ENCODE data around the gene SNX14.

Gene SNX14

GRCh38 chr6:85465762-85466161 is 127.9 kb downstream of the SNX14 start:
- H3K4me1 Mint-ChIP-seq, result peaks cover 61% of the 10 kb centered on the region
- H3K27me3 Mint-ChIP-seq, result no peaks in the 10 kb centered on the region
- no peaks in the 10 kb centered on the region for H3K36me3 Mint-ChIP-seq
- ATAC-seq, result peak; percentile 42
- peak overlapping the region; percentile 10 for H3K27ac Mint-ChIP-seq
- no peaks in the 10 kb centered on the region for H3K9me3 Mint-ChIP-seq
- H3K4me3 Mint-ChIP-seq, result no peak overlapping the region

GRCh38 chr6:85464722-85465150 is 128.9 kb downstream of the SNX14 start:
- no peaks in the 10 kb centered on the region for H3K27me3 Mint-ChIP-seq

GRCh38 chr6:85464260-85464644 is 129.4 kb downstream of the SNX14 start:
- H3K4me3 Mint-ChIP-seq, result no peak overlapping the region
- peaks cover 68% of the 10 kb centered on the region for H3K4me1 Mint-ChIP-seq
- no peak for ATAC-seq
- H3K9me3 Mint-ChIP-seq, result no peaks in the 10 kb centered on the region
- H3K27ac Mint-ChIP-seq, result no peak overlapping the region
- no peaks in the 10 kb centered on the region for H3K36me3 Mint-ChIP-seq
- H3K27me3 Mint-ChIP-seq, result no peaks in the 10 kb centered on the region

More at GRCh38 chr6:85464722-85465150, 128.9 kb downstream of the SNX14 start:
- Mint-ChIP-seq H3K9me3 (no peaks in the 10 kb centered on the region), H3K36me3 (no peaks in the 10 kb centered on the region), H3K4me3 (no peak overlapping the region), H3K27ac (peak overlapping the region; percentile 10), H3K4me1 (peaks cover 66% of the 10 kb centered on the region)
- no peak for ATAC-seq

- H3K36me3 Mint-ChIP-seq, result no peaks in the 10 kb centered on the region
- no peak for ATAC-seq
- H3K27me3 Mint-ChIP-seq, result no peaks in the 10 kb centered on the region
- H3K4me1 Mint-ChIP-seq, result peaks cover 71% of the 10 kb centered on the region
- no peak overlapping the region for H3K27ac Mint-ChIP-seq
- H3K9me3 Mint-ChIP-seq, result no peaks in the 10 kb centered on the region
- no peak overlapping the region for H3K4me3 Mint-ChIP-seq
These were observed 129.9 kb downstream of the SNX14 start for GRCh38 chr6:85463621-85464259.

- ATAC-seq, result no peak
- peaks cover 81% of the 10 kb centered on the region for H3K4me1 Mint-ChIP-seq
- peak overlapping the region; percentile 89 for H3K27ac Mint-ChIP-seq
- no peaks in the 10 kb centered on the region for H3K27me3 Mint-ChIP-seq
- H3K4me3 Mint-ChIP-seq, result no peak overlapping the region
- H3K9me3 Mint-ChIP-seq, result no peaks in the 10 kb centered on the region
- H3K36me3 Mint-ChIP-seq, result no peaks in the 10 kb centered on the region
These were observed 131.0 kb downstream of the SNX14 start for GRCh38 chr6:85462673-85463072.

- no peak for ATAC-seq
- Mint-ChIP-seq H3K27me3 (no peaks in the 10 kb centered on the region), H3K9me3 (no peaks in the 10 kb centered on the region), H3K4me3 (peak overlapping the region; percentile 38), H3K27ac (peak overlapping the region; percentile 89), H3K36me3 (no peaks in the 10 kb centered on the region), H3K4me1 (peaks cover 90% of the 10 kb centered on the region)
These were observed 131.9 kb downstream of the SNX14 start for GRCh38 chr6:85461798-85462170.

GRCh38 chr6:85460921-85461797 is 132.5 kb downstream of the SNX14 start:
- Mint-ChIP-seq H3K4me3 (no peak overlapping the region), H3K4me1 (peaks cover 93% of the 10 kb centered on the region), H3K27ac (peak overlapping the region; percentile 89), H3K27me3 (no peaks in the 10 kb centered on the region), H3K9me3 (no peaks in the 10 kb centered on the region), H3K36me3 (no peaks in the 10 kb centered on the region)
- ATAC-seq, result peak; percentile 82

- Mint-ChIP-seq H3K9me3 (no peaks in the 10 kb centered on the region), H3K4me3 (no peak overlapping the region), H3K27me3 (no peaks in the 10 kb centered on the region), H3K36me3 (no peaks in the 10 kb centered on the region), H3K27ac (peak overlapping the region; percentile 89), H3K4me1 (peaks cover 93% of the 10 kb centered on the region)
- ATAC-seq, result no peak
These were observed 133.3 kb downstream of the SNX14 start for GRCh38 chr6:85460154-85460920.

GRCh38 chr6:85459224-85459901 is 134.3 kb downstream of the SNX14 start:
- no peak overlapping the region for H3K4me3 Mint-ChIP-seq
- H3K27me3 Mint-ChIP-seq, result no peaks in the 10 kb centered on the region
- no peaks in the 10 kb centered on the region for H3K9me3 Mint-ChIP-seq
- H3K36me3 Mint-ChIP-seq, result no peaks in the 10 kb centered on the region
- H3K4me1 Mint-ChIP-seq, result peaks cover 89% of the 10 kb centered on the region
- peak overlapping the region; percentile 89 for H3K27ac Mint-ChIP-seq
- no peak for ATAC-seq

- peaks cover 90% of the 10 kb centered on the region for H3K4me1 Mint-ChIP-seq
- no peaks in the 10 kb centered on the region for H3K9me3 Mint-ChIP-seq
- no peak for ATAC-seq
These were observed 134.9 kb downstream of the SNX14 start for GRCh38 chr6:85458782-85459181.

GRCh38 chr6:85458184-85458583 is 135.5 kb downstream of the SNX14 start:
- no peaks in the 10 kb centered on the region for H3K27me3 Mint-ChIP-seq

More at GRCh38 chr6:85458782-85459181, 134.9 kb downstream of the SNX14 start:
- no peaks in the 10 kb centered on the region for H3K36me3 Mint-ChIP-seq
- H3K27me3 Mint-ChIP-seq, result no peaks in the 10 kb centered on the region
- peak overlapping the region; percentile 89 for H3K27ac Mint-ChIP-seq
- H3K4me3 Mint-ChIP-seq, result no peak overlapping the region

GRCh38 chr6:85456782-85457181 is 136.9 kb downstream of the SNX14 start:
- Mint-ChIP-seq H3K27me3 (no peaks in the 10 kb centered on the region), H3K4me1 (peaks cover 89% of the 10 kb centered on the region), H3K36me3 (no peaks in the 10 kb centered on the region), H3K4me3 (no peak overlapping the region), H3K27ac (peak overlapping the region; percentile 89), H3K9me3 (no peaks in the 10 kb centered on the region)
- ATAC-seq, result no peak

More at GRCh38 chr6:85458184-85458583, 135.5 kb downstream of the SNX14 start:
- no peak for ATAC-seq
- peak overlapping the region; percentile 89 for H3K27ac Mint-ChIP-seq
- no peak overlapping the region for H3K4me3 Mint-ChIP-seq
- no peaks in the 10 kb centered on the region for H3K36me3 Mint-ChIP-seq
- peaks cover 90% of the 10 kb centered on the region for H3K4me1 Mint-ChIP-seq
- H3K9me3 Mint-ChIP-seq, result no peaks in the 10 kb centered on the region

All from stimulated activated memory B cell treated with anti-CD40 and anti-IgM and Interleukin-4, amounts not matched to agents 10 μg/mL and 1 μg/mL and 100 μg/mL, for 72 hours (primary cell).